HG02571 (cell line): ENCODE results near the gene RBMS1.

ENCODE experiments used
- ATAC-seq: cut with Tn5 transposase; IDR thresholded peaks from one replicate; pipeline ENCODE4 v1.9.1; 2021; ENCODE audit warnings: mild to moderate bottlenecking, moderate library complexity; ENCODE audit not compliant: unreplicated experiment

Gene RBMS1

GRCh38 chr2:160232905-160233475, 260.6 kb downstream of the RBMS1 start:
- ATAC-seq = no peak

DNA sequence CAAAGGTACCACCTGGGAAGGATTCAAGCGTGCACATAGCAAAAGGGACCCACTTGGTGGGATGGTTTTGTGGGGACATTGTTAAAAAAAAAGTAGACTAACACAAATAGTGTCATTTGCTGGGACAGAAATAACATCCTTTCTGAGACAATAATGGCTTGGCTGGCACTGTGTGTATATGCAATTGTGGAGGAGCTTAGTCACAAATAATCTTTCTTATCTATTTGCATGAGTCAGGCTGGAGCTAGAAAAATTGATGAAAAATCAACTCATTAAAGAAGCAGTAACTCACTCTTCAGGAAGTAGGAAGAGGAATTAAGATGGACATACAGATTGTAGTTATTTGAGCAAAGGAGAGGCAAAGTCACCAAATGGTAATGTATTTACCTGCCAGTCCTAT, 264.0 kb downstream of the RBMS1 start:
- no peak for ATAC-seq

- no peak for ATAC-seq
These were observed 265.3 kb downstream of the RBMS1 start for GRCh38 chr2:160228141-160228917.

GRCh38 chr2:160227293-160227915, 266.2 kb downstream of the RBMS1 start:
- ATAC-seq = no peak

DNA sequence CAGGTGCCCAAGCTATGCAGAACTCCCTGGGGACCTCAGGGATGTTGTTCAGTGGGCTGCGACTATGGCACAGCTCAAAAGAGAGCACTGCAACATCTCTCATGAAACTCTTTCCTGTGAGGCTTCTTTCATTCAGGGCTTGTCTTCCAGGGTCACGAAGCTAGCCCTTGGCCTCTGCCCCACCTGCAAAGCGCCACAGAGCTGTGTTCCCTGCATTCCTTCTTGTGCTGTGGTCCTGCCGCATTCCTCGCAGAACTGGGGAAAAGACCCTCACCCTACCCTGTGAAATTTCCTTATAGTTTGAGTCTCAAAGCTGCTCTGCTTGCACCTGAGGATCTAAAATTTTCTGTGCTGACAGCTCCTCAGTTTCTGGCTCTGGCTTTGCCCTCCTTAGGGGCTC, 267.2 kb downstream of the RBMS1 start:
- ATAC-seq = no peak

DNA sequence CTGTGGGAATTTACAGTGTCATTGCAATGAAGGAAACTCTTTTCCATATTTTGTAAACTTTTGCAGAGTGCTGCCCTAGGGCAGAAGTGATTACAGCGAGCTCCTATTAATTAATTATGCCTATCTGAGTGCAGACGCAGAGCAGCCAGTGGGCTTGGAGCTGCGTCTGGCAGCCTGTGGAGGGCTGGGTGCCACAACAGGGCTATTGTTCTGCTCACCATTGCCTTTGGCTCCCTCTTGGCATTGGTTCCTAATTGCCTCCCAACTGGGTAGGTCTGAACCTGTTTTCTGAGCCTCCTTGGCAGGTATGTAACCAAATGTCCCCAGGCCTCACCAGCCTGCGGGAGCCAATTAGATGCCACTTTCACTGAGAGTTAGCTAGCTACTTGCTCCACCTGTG, 267.9 kb downstream of the RBMS1 start:
- no peak for ATAC-seq

DNA sequence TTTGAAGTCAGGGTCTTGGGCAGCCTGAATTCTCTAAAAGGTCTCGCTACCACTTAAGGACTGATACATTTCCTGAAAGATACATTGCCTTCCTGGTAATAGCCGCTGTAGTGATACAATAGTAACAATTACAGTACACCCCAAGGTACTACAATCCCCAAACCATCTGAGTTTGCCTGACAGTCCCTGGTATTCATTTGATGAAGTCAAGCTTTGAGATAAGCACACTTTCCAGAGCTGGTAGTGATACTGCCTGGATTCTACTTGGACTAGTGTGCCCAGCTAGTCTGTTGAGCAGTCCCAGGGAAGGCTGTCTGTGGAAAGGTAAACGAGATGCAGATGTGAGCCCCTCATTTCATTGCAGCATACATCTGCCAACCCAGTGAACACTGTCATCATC, 269.1 kb downstream of the RBMS1 start:
- peak; percentile 2 for ATAC-seq

GRCh38 chr2:160224060-160224459, 269.5 kb downstream of the RBMS1 start:
- peak; percentile 97 for ATAC-seq

DNA sequence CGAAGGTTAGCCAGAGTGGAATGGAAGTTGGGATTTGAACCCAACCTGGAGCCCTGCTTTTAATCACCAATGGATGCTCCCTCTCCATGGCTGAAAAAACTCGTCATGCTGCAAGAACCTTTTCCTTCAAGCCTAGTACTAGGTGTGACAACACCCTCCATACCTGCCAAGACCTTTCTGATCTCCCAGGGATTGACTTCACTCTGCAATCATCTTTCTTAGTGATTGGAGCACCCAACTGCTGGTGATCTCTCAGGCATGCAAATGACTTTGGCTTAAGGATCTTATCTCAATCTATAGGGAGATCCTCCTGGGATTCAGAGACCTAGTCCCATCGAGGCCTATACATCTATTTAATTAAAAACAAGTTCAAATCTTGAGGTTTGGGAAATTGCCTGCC, 270.0 kb downstream of the RBMS1 start:
- ATAC-seq = no peak

GRCh38 chr2:160222546-160223283, 270.9 kb downstream of the RBMS1 start:
- no peak for ATAC-seq
